HG03175 (cell line): ENCODE data around the gene PLCB3.

Experiments used
- ATAC-seq: cut with Tn5 transposase; IDR thresholded peaks from one replicate; pipeline ENCODE4 v1.9.1; 2021; ENCODE audit warnings: mild to moderate bottlenecking, moderate library complexity; ENCODE audit not compliant: unreplicated experiment

Gene PLCB3

DNA sequence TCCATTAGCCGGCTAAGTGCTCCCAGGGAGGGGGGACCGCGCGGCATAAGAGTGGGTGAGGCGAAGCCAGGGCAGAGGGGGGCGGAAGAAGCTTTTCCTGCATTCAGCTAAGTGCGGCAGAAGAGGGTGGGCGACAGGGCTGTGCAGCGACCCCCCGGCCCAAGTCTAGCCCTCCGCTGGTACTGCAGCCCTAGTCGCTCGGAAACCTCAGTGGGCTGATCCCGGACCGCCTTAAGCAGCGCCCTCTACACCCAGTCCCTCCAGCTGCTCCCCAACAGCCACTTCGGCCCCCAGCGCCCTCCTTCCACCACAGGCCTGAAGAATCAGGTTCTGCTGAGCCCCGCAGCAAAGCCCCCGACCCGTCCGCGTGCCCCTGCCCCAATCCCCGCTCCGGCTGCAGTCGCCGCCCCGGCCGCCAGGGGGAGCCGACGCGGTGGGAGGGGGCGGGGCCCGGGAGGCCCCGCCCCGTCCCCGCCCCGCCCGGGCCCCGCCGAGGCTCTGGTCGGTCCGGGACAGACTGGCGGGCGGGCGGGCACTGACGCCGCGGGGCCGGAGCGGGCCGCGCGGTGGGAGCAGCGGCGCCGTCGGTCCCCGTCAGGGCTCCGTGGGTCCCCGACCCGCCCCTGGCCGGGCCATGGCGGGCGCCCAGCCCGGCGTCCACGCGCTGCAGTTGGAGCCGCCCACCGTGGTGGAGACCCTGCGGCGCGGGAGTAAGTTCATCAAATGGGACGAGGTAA, at the start of gene PLCB3:
TSS of gene PLCB3 (plus strand) at position 515 of the 737 bp plus-strand sequence. CDS start at position 635, 120 bp downstream.
- ATAC-seq: peak; percentile 38

GRCh38 chr11:64201543-64201942, 49.8 kb upstream of the PLCB3 start:
- ATAC-seq: no peak

- no peak for ATAC-seq
These were observed 48.3 kb upstream of the PLCB3 start for GRCh38 chr11:64202992-64203391.

DNA sequence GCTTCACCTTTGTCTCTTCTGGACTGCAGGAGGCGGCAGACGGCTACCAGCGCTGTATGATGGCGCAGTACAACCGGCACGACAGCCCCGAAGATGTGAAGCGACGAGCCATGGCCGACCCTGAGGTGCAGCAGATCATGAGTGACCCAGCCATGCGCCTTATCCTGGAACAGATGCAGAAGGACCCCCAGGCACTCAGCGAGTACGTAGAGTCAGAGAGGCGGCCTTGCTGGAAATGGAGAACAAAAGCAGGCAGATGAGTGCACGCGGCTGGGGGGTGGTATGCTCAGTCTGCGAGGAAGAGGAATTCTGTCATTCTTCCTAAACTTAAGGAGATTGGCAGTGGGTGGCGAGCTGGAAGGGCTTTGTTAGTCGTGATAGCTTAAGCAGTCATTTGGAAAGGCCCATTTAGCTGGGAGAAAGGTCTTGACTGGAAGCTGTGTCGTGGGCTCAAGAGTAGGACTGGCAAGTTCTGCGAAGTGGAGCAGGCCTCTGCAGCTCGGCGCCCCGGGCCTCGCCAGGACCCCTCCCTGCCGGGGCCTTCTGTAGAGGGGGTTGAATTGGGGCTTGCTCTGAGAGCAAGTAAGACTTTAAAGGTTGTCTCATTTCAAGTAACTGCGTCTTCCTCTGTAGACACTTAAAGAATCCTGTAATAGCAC, 47.8 kb upstream of the PLCB3 start:
- ATAC-seq: no peak

GRCh38 chr11:64204080-64204440, 47.3 kb upstream of the PLCB3 start:
- ATAC-seq: no peak

- no peak for ATAC-seq
These were observed 46.8 kb upstream of the PLCB3 start for GRCh38 chr11:64204464-64204989.

DNA sequence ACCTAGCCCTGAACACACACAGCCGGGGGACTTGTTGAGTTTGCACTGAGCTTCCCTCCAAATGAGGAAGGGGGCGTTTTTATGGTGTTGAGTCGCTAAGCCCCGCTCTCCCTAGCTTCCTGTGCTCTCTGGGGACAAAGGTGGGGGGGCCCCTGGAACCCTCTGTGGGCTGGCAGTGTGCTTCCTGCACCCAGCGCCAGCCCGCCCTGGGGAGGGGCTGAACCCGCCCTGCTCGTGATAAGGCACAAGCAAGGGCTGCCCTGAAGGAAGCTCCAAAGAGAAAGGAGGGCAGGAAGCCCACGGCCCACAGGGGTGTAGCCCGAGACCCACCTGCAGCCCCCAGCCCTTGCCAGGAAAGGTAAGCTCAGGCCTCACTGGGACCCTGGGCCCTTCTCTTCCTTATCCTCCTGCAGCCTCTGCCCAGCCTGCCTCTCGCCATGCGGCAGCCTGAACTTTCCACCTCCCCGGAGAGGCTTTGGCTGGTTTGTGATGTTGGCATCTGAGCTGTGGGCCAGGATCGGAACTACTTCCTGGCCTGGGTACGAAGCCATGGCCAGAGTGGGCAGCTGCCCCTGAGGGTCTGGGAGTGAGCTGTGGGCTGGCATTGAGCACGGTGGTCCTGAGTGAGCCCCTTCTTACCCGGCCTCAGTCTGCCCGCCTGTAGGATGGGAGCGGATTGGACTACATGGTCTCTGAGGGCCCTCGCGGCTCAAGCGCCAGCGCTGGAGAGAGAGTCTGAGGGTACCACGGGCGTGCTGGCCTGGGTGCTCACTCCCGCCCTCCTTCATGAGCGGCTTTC, 44.7 kb upstream of the PLCB3 start, which contains the start of gene FERMT3:
TSS of gene FERMT3 (plus strand) at position 265 of the 799 bp plus-strand sequence. CDS start 644 bp downstream, outside the sequence.
- ATAC-seq: peak; percentile 31

DNA sequence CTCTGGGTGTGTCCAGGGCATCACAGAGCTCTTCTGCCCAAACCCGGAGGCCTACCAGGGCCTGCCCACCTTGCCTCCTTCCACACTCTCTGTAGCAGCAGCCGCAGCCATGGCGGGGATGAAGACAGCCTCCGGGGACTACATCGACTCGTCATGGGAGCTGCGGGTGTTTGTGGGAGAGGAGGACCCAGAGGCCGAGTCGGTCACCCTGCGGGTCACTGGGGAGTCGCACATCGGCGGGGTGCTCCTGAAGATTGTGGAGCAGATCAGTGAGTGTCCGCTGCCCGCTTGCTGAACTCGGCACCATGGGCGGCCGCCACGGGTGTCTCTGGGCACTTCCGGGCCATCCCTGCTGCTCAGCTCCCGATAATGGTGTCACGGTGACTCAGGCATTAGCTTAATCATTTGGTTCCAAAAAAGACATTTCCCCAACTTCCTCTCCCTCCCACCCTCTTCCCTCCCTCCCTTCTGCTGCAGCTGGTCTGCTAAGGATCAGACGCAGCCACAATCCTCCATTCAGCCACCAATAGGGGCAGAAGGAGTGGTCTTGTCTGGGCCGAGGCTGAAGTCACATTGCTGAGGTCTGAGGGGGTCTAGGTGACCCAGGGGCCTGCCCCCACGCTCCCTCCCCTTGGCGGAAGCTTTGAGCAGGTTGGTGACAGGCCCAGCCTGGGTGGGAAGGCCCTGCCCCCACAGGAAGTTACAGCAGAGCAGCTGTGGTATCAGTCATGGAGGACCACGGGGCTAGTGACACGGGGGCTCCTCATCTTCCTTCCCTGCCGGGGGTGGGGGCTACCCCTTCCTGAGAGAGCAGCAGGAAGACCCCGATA, 43.9 kb upstream of the PLCB3 start:
- peak; percentile 61 for ATAC-seq

DNA sequence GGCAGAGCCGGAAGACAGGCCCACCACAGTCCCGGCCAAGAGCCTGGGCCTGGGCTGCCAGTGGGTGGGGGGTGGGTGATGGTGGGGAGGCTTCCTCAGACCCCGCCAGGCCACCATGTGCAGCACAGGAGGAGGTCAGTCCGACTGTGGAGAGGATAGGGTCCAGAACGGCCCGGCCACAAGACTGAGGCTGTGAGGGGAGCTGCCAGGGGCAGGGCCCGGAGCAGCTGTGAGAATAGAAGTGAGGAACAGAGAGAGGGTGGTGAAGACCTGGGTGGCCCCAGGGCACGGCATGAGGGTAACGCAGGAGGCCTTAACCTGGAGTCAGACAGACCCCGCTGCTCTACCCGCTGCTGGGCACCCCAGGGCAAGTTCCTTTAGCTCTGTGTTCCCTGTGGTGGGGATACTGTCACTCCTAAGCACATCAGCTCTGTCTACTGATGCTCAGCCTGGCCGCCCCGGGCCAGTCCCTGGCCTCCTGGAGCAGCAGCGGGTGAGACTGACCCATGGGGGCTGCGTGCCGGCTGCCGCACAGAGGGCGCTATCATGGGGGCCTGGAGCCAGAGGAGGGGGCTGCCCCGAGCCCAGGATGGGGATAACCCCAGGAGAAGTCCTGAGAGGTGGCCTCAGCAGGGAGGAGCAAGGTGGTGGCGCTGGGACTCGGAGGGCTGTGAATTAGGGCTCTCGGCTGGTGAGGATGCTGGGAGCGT, 43.1 kb upstream of the PLCB3 start:
- peak; percentile 10 for ATAC-seq

GRCh38 chr11:64208796-64209562, 42.4 kb upstream of the PLCB3 start:
- no peak for ATAC-seq

GRCh38 chr11:64209563-64209843, 41.8 kb upstream of the PLCB3 start:
- ATAC-seq: no peak

- ATAC-seq: no peak
These were observed 40.9 kb upstream of the PLCB3 start for GRCh38 chr11:64210301-64211020.

- no peak for ATAC-seq
These were observed 40.0 kb upstream of the PLCB3 start for GRCh38 chr11:64211181-64211872.

- no peak for ATAC-seq
These were observed 34.5 kb upstream of the PLCB3 start for GRCh38 chr11:64216879-64217278.

DNA sequence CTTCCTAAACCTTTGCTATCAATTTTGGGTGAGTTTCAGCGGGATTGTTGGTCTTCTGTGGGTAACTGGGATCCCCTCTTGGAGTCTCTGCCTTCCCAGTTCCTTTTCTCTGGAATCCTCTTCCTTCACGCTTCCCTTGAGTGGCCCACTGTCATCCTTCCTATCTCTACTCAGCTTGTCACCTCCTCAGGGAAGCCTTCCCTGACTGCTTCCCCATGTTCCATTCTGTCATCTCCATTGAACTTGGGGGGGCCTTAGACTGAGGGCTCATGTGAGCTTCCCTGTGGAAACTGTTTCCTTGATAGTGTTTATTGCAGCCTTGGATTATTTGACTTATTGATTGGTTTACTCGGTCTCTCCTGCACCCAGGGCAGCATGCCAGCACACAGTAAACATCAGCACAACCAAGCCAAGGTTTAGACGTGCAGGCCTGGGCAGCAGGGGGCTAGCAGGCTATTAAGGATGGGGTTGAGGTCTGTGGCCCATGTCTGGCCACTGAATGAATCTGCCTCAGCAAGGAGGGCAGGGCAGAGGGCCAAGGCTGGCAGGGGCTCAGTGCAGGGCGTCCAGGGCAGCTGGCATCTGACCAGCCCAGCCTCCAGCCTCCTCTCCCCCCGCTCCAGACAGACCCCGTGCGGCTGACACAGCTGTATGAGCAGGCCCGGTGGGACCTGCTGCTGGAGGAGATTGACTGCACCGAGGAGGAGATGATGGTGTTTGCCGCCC, 32.5 kb upstream of the PLCB3 start:
- no peak for ATAC-seq

DNA sequence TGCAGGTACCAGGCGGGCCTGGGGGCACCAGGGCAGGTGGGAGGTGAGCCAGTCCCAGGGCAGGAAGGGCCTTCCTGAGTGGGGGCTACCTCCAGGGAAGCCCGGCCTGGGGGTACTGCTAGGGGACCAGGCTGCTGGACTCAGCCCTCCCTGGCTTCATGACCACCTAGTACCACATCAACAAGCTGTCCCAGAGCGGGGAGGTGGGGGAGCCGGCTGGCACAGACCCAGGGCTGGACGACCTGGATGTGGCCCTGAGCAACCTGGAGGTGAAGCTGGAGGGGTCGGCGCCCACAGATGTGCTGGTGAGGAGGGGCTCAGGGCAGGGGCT, 32.0 kb upstream of the PLCB3 start:
- no peak for ATAC-seq

DNA sequence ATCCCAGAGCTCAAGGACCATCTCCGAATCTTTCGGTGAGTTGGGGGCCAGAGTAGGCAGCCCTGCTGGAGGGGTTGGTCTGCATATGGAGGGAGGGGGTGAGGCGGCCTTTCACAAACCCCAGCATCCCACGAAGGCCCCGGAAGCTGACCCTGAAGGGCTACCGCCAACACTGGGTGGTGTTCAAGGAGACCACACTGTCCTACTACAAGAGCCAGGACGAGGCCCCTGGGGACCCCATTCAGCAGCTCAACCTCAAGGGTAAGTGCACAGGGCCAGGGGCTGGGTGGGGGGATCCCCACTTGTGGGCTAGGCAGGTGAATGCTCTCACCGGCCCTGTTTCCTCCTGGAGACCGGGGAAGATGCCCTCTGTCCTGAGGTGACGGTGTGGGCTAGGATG, 31.6 kb upstream of the PLCB3 start:
- ATAC-seq: no peak

DNA sequence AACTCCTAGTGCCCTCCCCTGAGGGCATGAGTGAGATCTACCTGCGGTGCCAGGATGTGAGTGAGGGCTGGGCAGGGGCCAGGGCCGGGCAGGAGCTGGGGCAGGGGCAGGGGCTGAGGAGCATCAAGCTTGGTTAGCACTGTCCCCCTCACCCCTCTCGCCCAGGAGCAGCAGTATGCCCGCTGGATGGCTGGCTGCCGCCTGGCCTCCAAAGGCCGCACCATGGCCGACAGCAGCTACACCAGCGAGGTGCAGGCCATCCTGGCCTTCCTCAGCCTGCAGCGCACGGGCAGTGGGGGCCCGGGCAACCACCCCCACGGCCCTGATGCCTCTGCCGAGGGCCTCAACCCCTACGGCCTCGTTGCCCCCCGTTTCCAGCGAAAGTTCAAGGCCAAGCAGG, 31.1 kb upstream of the PLCB3 start:
- ATAC-seq: no peak
